Keratinocyte (primary cell): Measurements from ENCODE around the gene EFHD1. TPM values are rescaled to one million over a fixed set of nuclear protein-coding genes. Genes with fewer than 3 reads are reported as not detected.

Experiments
- DNase-seq: peaks from one replicate; pipeline ENCODE4 v3.0.0-alpha.2; 2011; ENCODE audit warnings: low read depth, missing footprints, low spot score
- FAIRE-seq: peaks from 2 replicates; lab custom pipeline; 2011; peaks lifted over from hg19 to GRCh38; lab: Jason Lieb, UNC
- H2AFZ ChIP-seq: 2 replicates; pipeline ENCODE4 v1.6.0; 2012; ENCODE audit warnings: low read length, control low read depth, inconsistent platforms; ENCODE audit not compliant: control insufficient read depth
- H3K27ac ChIP-seq: 2 replicates; pipeline ENCODE4 v1.5.1; 2011; ENCODE audit warnings: low read length; ENCODE audit not compliant: control insufficient read depth, insufficient read depth
- H3K27me3 ChIP-seq: 3 replicates; pipeline ENCODE4 v1.6.0; 2011; ENCODE audit warnings: low read length; ENCODE audit not compliant: control insufficient read depth, insufficient read depth; ENCODE audit errors: extremely low read depth
- H3K36me3 ChIP-seq, 2 experiments: 2 replicates in 1 of 2; 3 replicates in 1 of 2; pipeline ENCODE4 v1.5.1; 2011; ENCODE audit warnings: low read length in 2 of 2, mild to moderate bottlenecking in 1 of 2; ENCODE audit not compliant: control insufficient read depth in 2 of 2, insufficient read depth in 2 of 2; ENCODE audit errors: extremely low read depth in 1 of 2
- H3K4me1 ChIP-seq: 3 replicates; pipeline ENCODE4 v1.5.1; 2011; ENCODE audit warnings: low read length; ENCODE audit not compliant: control insufficient read depth, insufficient read depth; ENCODE audit errors: extremely low read depth
- H3K4me2 ChIP-seq: 3 replicates; pipeline ENCODE4 v1.6.0; 2011; ENCODE audit warnings: low read depth, low read length; ENCODE audit not compliant: control insufficient read depth, insufficient read depth; ENCODE audit errors: extremely low read depth
- H3K4me3 ChIP-seq, 3 experiments: fragments of 200-600 bp in 1 of 3; sonication (generic) in 1 of 3; 2 replicates in 2 of 3; 3 replicates in 1 of 3; pipeline ENCODE4 v1.5.1; 2011 to 2016; ENCODE audit warnings: low read length in 3 of 3, mild to moderate bottlenecking in 3 of 3, control low read depth in 2 of 3, inconsistent platforms in 1 of 3, low read depth in 1 of 3, mixed read lengths in 1 of 3, mixed run types in 1 of 3, moderate library complexity in 1 of 3; ENCODE audit not compliant: control insufficient read depth in 2 of 3, insufficient read depth in 2 of 3; ENCODE audit errors: extremely low read depth in 1 of 3
- H3K79me2 ChIP-seq: 2 replicates; pipeline ENCODE4 v1.6.0; 2012; ENCODE audit warnings: low read length; ENCODE audit not compliant: control insufficient read depth, insufficient read depth
- H3K9ac ChIP-seq: 3 replicates; pipeline ENCODE4 v1.6.0; 2011; ENCODE audit warnings: low read length; ENCODE audit not compliant: control insufficient read depth, insufficient read depth; ENCODE audit errors: extremely low read depth
- H3K9me1 ChIP-seq: 3 replicates; pipeline ENCODE4 v1.6.0; 2011; ENCODE audit warnings: low read length; ENCODE audit not compliant: control insufficient read depth, insufficient read depth; ENCODE audit errors: extremely low read depth
- H3K9me3 ChIP-seq: 2 replicates; pipeline ENCODE4 v1.5.1; 2012; ENCODE audit warnings: low read depth, low read length; ENCODE audit not compliant: control insufficient read depth
- H4K20me1 ChIP-seq: 3 replicates; pipeline ENCODE4 v1.6.0; 2011; ENCODE audit warnings: low read length; ENCODE audit not compliant: control insufficient read depth, insufficient read depth; ENCODE audit errors: extremely low read depth
- CTCF ChIP-seq, 3 experiments: IDR thresholded peaks in 1 of 3; conservative IDR thresholded peaks in 1 of 3; optimal IDR thresholded peaks in 1 of 3; 2 replicates in 2 of 3; 3 replicates in 1 of 3; pipeline versions ENCODE3 to v1.5.1; 2011; ENCODE audit warnings: low read length in 3 of 3, mild to moderate bottlenecking in 3 of 3, moderate library complexity in 2 of 3, control low read depth in 1 of 3, inconsistent platforms in 1 of 3; ENCODE audit not compliant: insufficient read depth in 2 of 3; ENCODE audit errors: extremely low read depth in 1 of 3
- EZH2 ChIP-seq: IDR thresholded peaks from one replicate; pipeline ENCODE4 v1.6.1; 2012; ENCODE audit warnings: inconsistent platforms, mild to moderate bottlenecking, low read length, moderate library complexity
- dilution Hi-C: fragments of 300-500 bp; cut with MboI; formaldehyde crosslinking; loops from one replicate; pipeline ENCODE4 v1.7.0; 2020; ENCODE audit warnings: low sequenced_read_pairs; ENCODE audit not compliant: extremely low pct_ligation_motif_present
- polyA plus RNA-seq, 5 experiments: library from polyadenylated mRNA; depleted of rRNA in 3 of 5; stranded (reverse) in 3 of 5; stranded (forward) in 1 of 5; unstranded in 1 of 5; fragments of >200 nt; gene quantifications; 1 replicate in 1 of 5; 2 replicates in 3 of 5; 3 replicates in 1 of 5; pipeline versions ENCODE4 v1.2.1 to v1.2.3, GENCODE V29; 2011 to 2012; ENCODE audit warnings: missing spikeins in 2 of 5, low read depth in 1 of 5, low replicate concordance in 1 of 5

EFHD1 gene
- polyA plus RNA-seq, 1 donor (not counting 4 experiments of a cell fraction or from before 2014, with no cell fraction given): not detected

GRCh38 chr2:232609607-232610006 is 23.8 kb upstream of the EFHD1 start:
- no peak for FAIRE-seq
- H3K4me1 ChIP-seq: peaks cover 10% of the 10 kb centered on the region

GRCh38 chr2:232610081-232610480 is 23.3 kb upstream of the EFHD1 start:
- Histone ChIP-seq H3K27ac (no peak overlapping the region), H3K4me2 (no peak overlapping the region), H3K27me3 (no peaks in the 10 kb centered on the region), H3K9ac (no peak overlapping the region), H3K9me3 (no peaks in the 10 kb centered on the region), H3K4me3 (no peak overlapping the region), H2AFZ (no peak overlapping the region), H3K9me1 (no peaks in the 10 kb centered on the region), H3K4me1 (peaks cover 10% of the 10 kb centered on the region), H3K79me2 (no peaks in the 10 kb centered on the region), H4K20me1 (no peaks in the 10 kb centered on the region), H3K36me3 (no peaks in the 10 kb centered on the region)
- FAIRE-seq (no peak), DNase-seq (no peak)
- TF ChIP-seq CTCF (optimal IDR thresholded peaks at IDR 0.05 in 1 of 3, IDR thresholded peaks at IDR 0.05 in 1 of 3, conservative IDR thresholded peaks at IDR 0.05 in 1 of 3; ENCODE audit: extremely low read depth in 1 of 3, insufficient read depth in 2 of 3, low read length in 3 of 3) (no peak), EZH2 (no peak)
- dilution Hi-C loops: no loop called here

More at GRCh38 chr2:232609607-232610006, 23.8 kb upstream of the EFHD1 start:
- Histone ChIP-seq H3K27me3 (no peaks in the 10 kb centered on the region), H3K9ac (no peak overlapping the region), H3K79me2 (no peaks in the 10 kb centered on the region), H3K36me3 (no peaks in the 10 kb centered on the region), H3K4me3 (no peak overlapping the region), H3K27ac (no peak overlapping the region), H3K9me3 (no peaks in the 10 kb centered on the region), H3K9me1 (no peaks in the 10 kb centered on the region), H4K20me1 (no peaks in the 10 kb centered on the region), H2AFZ (peak overlapping the region; percentile 18), H3K4me2 (no peak overlapping the region)
- no peak for DNase-seq
- no peak for TF ChIP-seq EZH2
- no peak for TF ChIP-seq CTCF (optimal IDR thresholded peaks at IDR 0.05 in 1 of 3, IDR thresholded peaks at IDR 0.05 in 1 of 3, conservative IDR thresholded peaks at IDR 0.05 in 1 of 3; ENCODE audit: extremely low read depth in 1 of 3, insufficient read depth in 2 of 3, low read length in 3 of 3)
- dilution Hi-C loops: no loop called here
